H1 (cell line): ENCODE measurements around the gene PPP1R27. TPM values are rescaled to one million over a fixed set of nuclear protein-coding genes. Genes with fewer than 3 reads are reported as not detected.

Experiments used
- CTCF ChIA-PET: fragments of 300-600 bp; sonication (Branson Sonifier 250); formaldehyde crosslinking; loops from one replicate; lab custom pipeline; 2021; ENCODE audit not compliant: partially characterized antibody; lab: Charles Lee
- POLR2A ChIA-PET: fragments of 300-600 bp; sonication (Branson Sonifier 250); formaldehyde crosslinking; loops from one replicate; lab custom pipeline; 2021; ENCODE audit warnings: inconsistent platforms; ENCODE audit not compliant: partially characterized antibody; lab: Charles Lee
- DNase-seq, 2 experiments: peaks; one replicate each; pipeline versions ENCODE4 v3.0.0 to v3.0.0-alpha.2; 2010 to 2022; ENCODE audit warnings: low spot score in 2 of 2, low read depth in 1 of 2, mixed read lengths in 1 of 2
- FAIRE-seq: peaks from 2 replicates; lab custom pipeline; 2011; peaks lifted over from hg19 to GRCh38; lab: Jason Lieb, UNC
- H2AFZ ChIP-seq: 2 replicates; pipeline ENCODE4 v1.8.1; 2012; ENCODE audit warnings: low read length, inconsistent platforms
- H2AK5ac ChIP-seq: 2 replicates; pipeline ENCODE4 v1.6.1; 2013; ENCODE audit warnings: low read depth, low read length
- H2BK120ac ChIP-seq: replicated peaks from 2 replicates; pipeline ENCODE3; 2013; ENCODE audit warnings: low read depth, low read length, inconsistent platforms
- H2BK12ac ChIP-seq: 2 replicates; pipeline ENCODE4 v1.6.1; 2013; ENCODE audit warnings: low read depth, low read length
- H2BK15ac ChIP-seq: 2 replicates; pipeline ENCODE4 v1.6.1; 2013; ENCODE audit warnings: low read length
- H2BK20ac ChIP-seq: 2 replicates; pipeline ENCODE4 v1.6.1; 2013; ENCODE audit warnings: low read length
- H2BK5ac ChIP-seq: 2 replicates; pipeline ENCODE4 v1.6.1; 2013; ENCODE audit warnings: low read depth, low read length
- H3K14ac ChIP-seq: 2 replicates; pipeline ENCODE4 v1.6.1; 2013; ENCODE audit warnings: inconsistent platforms; ENCODE audit not compliant: insufficient read length
- H3K18ac ChIP-seq: 2 replicates; pipeline ENCODE4 v1.6.1; 2013; ENCODE audit warnings: low read length; ENCODE audit errors: extremely low read depth
- H3K23ac ChIP-seq: 2 replicates; pipeline ENCODE4 v1.6.1; 2013; ENCODE audit warnings: inconsistent platforms; ENCODE audit not compliant: insufficient read length
- H3K23me2 ChIP-seq: 2 replicates; pipeline ENCODE4 v1.6.1; 2013; ENCODE audit warnings: low read depth, low read length
- H3K27ac ChIP-seq: 2 replicates; pipeline ENCODE4 v1.6.1; 2011; ENCODE audit warnings: low read depth, low read length, inconsistent platforms
- H3K27me3 ChIP-seq, 4 experiments: replicated peaks in 1 of 4; 1 replicate in 1 of 4; 2 replicates in 3 of 4; pipeline versions ENCODE4 v1.6.1 to v1.8.1; 2011 to 2013; ENCODE audit warnings: low read length in 3 of 4, mild to moderate bottlenecking in 3 of 4, inconsistent platforms in 2 of 4, mixed read lengths in 2 of 4, moderate library complexity in 1 of 4; ENCODE audit not compliant: control insufficient read depth in 3 of 4, insufficient read depth in 3 of 4; ENCODE audit errors: extremely low read depth in 1 of 4
- H3K36me3 ChIP-seq, 4 experiments: 2 replicates each; pipeline versions ENCODE4 v1.6.1 to v1.8.1; 2011 to 2013; ENCODE audit warnings: mild to moderate bottlenecking in 4 of 4, low read length in 3 of 4, moderate library complexity in 2 of 4, control low read depth in 1 of 4, inconsistent platforms in 1 of 4; ENCODE audit not compliant: insufficient read depth in 4 of 4, control insufficient read depth in 2 of 4
- H3K4ac ChIP-seq: replicated peaks from 2 replicates; pipeline ENCODE3; 2013; ENCODE audit warnings: low read length, low read depth, mixed read lengths, inconsistent platforms; ENCODE audit not compliant: insufficient read length
- H3K4me1 ChIP-seq, 4 experiments: replicated peaks in 1 of 4; 1 replicate in 1 of 4; 2 replicates in 3 of 4; pipeline versions ENCODE4 v1.6.1 to v1.8.1; 2011 to 2013; ENCODE audit warnings: low read length in 3 of 4, inconsistent platforms in 2 of 4, mixed read lengths in 1 of 4; ENCODE audit not compliant: insufficient read depth in 4 of 4, control insufficient read depth in 3 of 4
- H3K4me2 ChIP-seq, 2 experiments: 2 replicates each; pipeline versions ENCODE4 v1.6.1 to v1.8.1; 2011 to 2013; ENCODE audit warnings: low read depth in 2 of 2, low read length in 2 of 2, control low read depth in 1 of 2, inconsistent platforms in 1 of 2, mild to moderate bottlenecking in 1 of 2; ENCODE audit not compliant: insufficient read depth in 1 of 2
- H3K4me3 ChIP-seq, 4 experiments: fragments of 200-600, 300-600 bp in 1 of 4; sonication (generic), shearing (Covaris generic), sonication (Bioruptor Twin) in 1 of 4; 2 replicates each; pipeline versions ENCODE4 v1.5.1 to v1.8.1; 2011 to 2016; ENCODE audit warnings: low read length in 4 of 4, low read depth in 3 of 4, control low read depth in 2 of 4, inconsistent platforms in 2 of 4, mild to moderate bottlenecking in 2 of 4, mixed read lengths in 1 of 4, moderate library complexity in 1 of 4; ENCODE audit not compliant: insufficient read depth in 2 of 4; ENCODE audit errors: extremely low read depth in 1 of 4
- H3K56ac ChIP-seq: replicated peaks from 2 replicates; pipeline ENCODE3; 2013; ENCODE audit warnings: low read depth, mild to moderate bottlenecking, mixed read lengths, low read length, inconsistent platforms; ENCODE audit not compliant: insufficient read length
- H3K79me1 ChIP-seq: 2 replicates; pipeline ENCODE4 v1.6.1; 2013; ENCODE audit warnings: low read depth, low read length, control low read depth
- H3K79me2 ChIP-seq, 2 experiments: 2 replicates each; pipeline versions ENCODE4 v1.6.1 to v1.8.1; 2012 to 2013; ENCODE audit warnings: low read length in 2 of 2, mild to moderate bottlenecking in 2 of 2, inconsistent platforms in 1 of 2; ENCODE audit not compliant: insufficient read depth in 2 of 2, control insufficient read depth in 1 of 2
- H3K9ac ChIP-seq, 4 experiments: replicated peaks in 1 of 4; 1 replicate in 1 of 4; 2 replicates in 3 of 4; pipeline versions ENCODE4 v1.6.1 to v1.8.1; 2011 to 2013; ENCODE audit warnings: low read depth in 3 of 4, low read length in 3 of 4, control low read depth in 2 of 4, mild to moderate bottlenecking in 2 of 4, moderate library complexity in 2 of 4, inconsistent platforms in 1 of 4; ENCODE audit errors: extremely low read depth in 1 of 4
- H3K9me3 ChIP-seq, 2 experiments: 2 replicates each; pipeline versions ENCODE4 v1.6.1 to v1.8.1; 2012 to 2013; ENCODE audit warnings: mild to moderate bottlenecking in 2 of 2, moderate library complexity in 2 of 2, control low read depth in 1 of 2, inconsistent platforms in 1 of 2, low read depth in 1 of 2, low read length in 1 of 2, mixed read lengths in 1 of 2; ENCODE audit not compliant: insufficient read depth in 2 of 2
- H4K20me1 ChIP-seq, 2 experiments: replicated peaks in 1 of 2; 2 replicates each; pipeline versions ENCODE3 to v1.8.1; 2011 to 2013; ENCODE audit warnings: inconsistent platforms in 2 of 2, low read length in 2 of 2, mild to moderate bottlenecking in 1 of 2; ENCODE audit not compliant: insufficient read depth in 2 of 2, control insufficient read depth in 1 of 2
- H4K5ac ChIP-seq: 2 replicates; pipeline ENCODE4 v1.6.1; 2013; ENCODE audit warnings: low read length, low read depth, mixed read lengths, inconsistent platforms; ENCODE audit not compliant: insufficient read length
- H4K8ac ChIP-seq: 2 replicates; pipeline ENCODE4 v1.8.0; 2013; ENCODE audit warnings: mild to moderate bottlenecking, moderate library complexity, low read length, inconsistent platforms; ENCODE audit not compliant: insufficient read depth; ENCODE audit errors: extremely low read depth
- H4K91ac ChIP-seq: replicated peaks from 2 replicates; pipeline ENCODE3; 2013; ENCODE audit warnings: low read length, mixed read lengths, inconsistent platforms; ENCODE audit not compliant: insufficient read length
- BCL11A ChIP-seq, 2 experiments: IDR thresholded peaks; one replicate each; pipeline ENCODE4 v1.6.1; 2011; ENCODE audit warnings: low read depth in 2 of 2, low read length in 2 of 2, mild to moderate bottlenecking in 2 of 2
- CTCF ChIP-seq, 3 experiments: IDR thresholded peaks; 1 replicate in 2 of 3; 2 replicates in 1 of 3; pipeline versions ENCODE4 v1.5.1 to v1.6.1; 2011; ENCODE audit warnings: low read length in 3 of 3, mild to moderate bottlenecking in 3 of 3, inconsistent platforms in 2 of 3, low read depth in 1 of 3, moderate library complexity in 1 of 3; ENCODE audit not compliant: insufficient read depth in 1 of 3; ENCODE audit errors: control extremely low read depth in 1 of 3
- KDM4A ChIP-seq: IDR thresholded peaks from one replicate; pipeline ENCODE4 v1.7.1; 2012; ENCODE audit warnings: low read depth, mild to moderate bottlenecking, moderate library complexity, low read length, inconsistent platforms; ENCODE audit not compliant: severe bottlenecking
- MAFK ChIP-seq: IDR thresholded peaks from 2 replicates; pipeline ENCODE4 v1.6.1; 2012; ENCODE audit warnings: low read depth, mild to moderate bottlenecking, improper control_type of control experiment, low read length
- POU5F1 ChIP-seq: IDR thresholded peaks from 2 replicates; pipeline ENCODE4 v1.6.1; 2011; ENCODE audit warnings: low read depth, mild to moderate bottlenecking, low read length, moderate library complexity
- RAD21 ChIP-seq, 2 experiments: IDR thresholded peaks in 1 of 2; conservative IDR thresholded peaks in 1 of 2; 2 replicates each; pipeline ENCODE4 v1.6.1; 2011; ENCODE audit warnings: low read depth in 2 of 2, low read length in 2 of 2, improper control_type of control experiment in 1 of 2, inconsistent platforms in 1 of 2, mild to moderate bottlenecking in 1 of 2, moderate library complexity in 1 of 2
- SRF ChIP-seq: IDR thresholded peaks from 2 replicates; pipeline ENCODE4 v1.6.1; 2011; ENCODE audit warnings: mild to moderate bottlenecking, low read depth, low read length, moderate library complexity
- SUZ12 ChIP-seq: fragments of 200-600 bp; sonication (generic); IDR thresholded peaks from 2 replicates; pipeline ENCODE4 v1.6.1; 2012; ENCODE audit warnings: mild to moderate bottlenecking, inconsistent platforms, low read length, moderate library complexity, mixed read lengths
- TAF1 ChIP-seq: IDR thresholded peaks from 2 replicates; pipeline ENCODE4 v1.6.1; 2011; ENCODE audit warnings: mild to moderate bottlenecking, low read depth, low read length
- TCF12 ChIP-seq: IDR thresholded peaks from 2 replicates; pipeline ENCODE4 v1.6.1; 2011; ENCODE audit warnings: low read depth, mild to moderate bottlenecking, low read length
- TEAD4 ChIP-seq: IDR thresholded peaks from 2 replicates; pipeline ENCODE4 v1.6.1; 2012; ENCODE audit warnings: low read depth, low read length, inconsistent platforms, mixed read lengths
- WGBS, 2 experiments: shearing (Covaris generic) in 1 of 2; methylation state at CpG; one replicate each; pipeline versions ENCODE4 v1.1.6 to v1.1.7; 2013 to 2015; ENCODE audit warnings: low lambda C conversion rate in 2 of 2, mixed read lengths in 2 of 2, inconsistent platforms in 1 of 2, low coverage in 1 of 2, missing lambda C conversion rate in 1 of 2; ENCODE audit not compliant: insufficient replicate concordance in 2 of 2, insufficient coverage in 1 of 2, insufficient read length in 1 of 2; ENCODE audit errors: extremely low coverage in 1 of 2, missing lambda C conversion rate in 1 of 2; 5-methylcytosine and 5-hydroxymethylcytosine counted together
- polyA plus RNA-seq, 7 experiments: library from polyadenylated mRNA; depleted of rRNA in 3 of 7; stranded (reverse) in 5 of 7; unstranded in 2 of 7; fragments of >200 nt in 5 of 7; fragments of 200-250 nt in 2 of 7; gene quantifications; 1 replicate in 5 of 7; 2 replicates in 1 of 7; 4 replicates in 1 of 7; pipeline versions ENCODE4 v1.2.1 to v1.2.3, GENCODE V29; 2011 to 2013; ENCODE audit warnings: missing spikeins in 2 of 7, mixed read lengths in 2 of 7
- total RNA-seq: library from RNA; stranded (reverse); fragmentation: NEBNext Ultra II Directional; extraction: Animal tissue kit (Norgen Biotek cat#: 25700); gene quantifications from 2 replicates; pipeline ENCODE4 v1.2.1, GENCODE V29; 2021

The PPP1R27 gene
- total and polyA plus RNA-seq, 2 of the 8 experiments (the other 6 are each of a cell fraction or from before 2014, with no cell fraction given) = 0.27 TPM; not detected in 1

GRCh38 chr17:81852237-81852636 is 17.4 kb upstream of the PPP1R27 start:
- H3K4me1 ChIP-seq = no peaks in the 10 kb centered on the region
- peaks cover 0 to 1% of the 10 kb centered on the region in 2 experiments; a peak in 2 of 4 replicates for H3K79me2 ChIP-seq
- TF ChIP-seq RAD21 (IDR thresholded peaks at IDR 0.05 in 1 of 2, conservative IDR thresholded peaks at IDR 0.05 in 1 of 2; ENCODE audit: low read depth in 2 of 2, low read length in 2 of 2) = no peak
- TF ChIP-seq BCL11A (IDR thresholded peaks at IDR 0.05; ENCODE audit: low read depth in 2 of 2, low read length in 2 of 2) = no peak
- TF ChIP-seq SUZ12 = no peak
- no peak for TF ChIP-seq TCF12
- TF ChIP-seq CTCF (IDR thresholded peaks at IDR 0.05; ENCODE audit: control extremely low read depth in 1 of 3, insufficient read depth in 1 of 3, low read depth in 1 of 3, low read length in 3 of 3) = no peak
- TF ChIP-seq TEAD4 = no peak
- TF ChIP-seq SRF = no peak
- TF ChIP-seq POU5F1 = no peak
- TF ChIP-seq MAFK = no peak
- TF ChIP-seq TAF1 = no peak
- TF ChIP-seq KDM4A = no peak

More at GRCh38 chr17:81852237-81852636, 17.4 kb upstream of the PPP1R27 start:
- H2BK15ac ChIP-seq = no peak overlapping the region
- peaks cover 5 to 13% of the 10 kb centered on the region in 2 experiments for H4K20me1 ChIP-seq
- H3K79me1 ChIP-seq = peaks cover 5% of the 10 kb centered on the region
- POLR2A ChIA-PET = interaction anchor here (0.6 to 2.4 kb wide), 7 partner anchors 9 to 157 kb away, joined by 3 to 15 read pairs (median 5); partner anchors contain the start of gene P4HB
- no peak overlapping the region for H2BK120ac ChIP-seq
- no peak overlapping the region for H2BK20ac ChIP-seq
- no peak overlapping the region for H3K4me3 ChIP-seq
- H3K18ac ChIP-seq = no peak overlapping the region
- no peak overlapping the region for H3K23ac ChIP-seq
- CTCF ChIA-PET = interaction anchor here (0.9 to 3.6 kb wide), 8 partner anchors 9 to 131 kb away, joined by 3 to 21 read pairs (median 4); no protein-coding TSS in a partner anchor
- H4K8ac ChIP-seq = no peak overlapping the region
- no peak overlapping the region for H3K27ac ChIP-seq
- no peak overlapping the region for H4K5ac ChIP-seq
- no peak overlapping the region for H4K91ac ChIP-seq
- H2BK12ac ChIP-seq = no peak overlapping the region
- H2BK5ac ChIP-seq = no peak overlapping the region
- no peaks in the 10 kb centered on the region for H3K9me3 ChIP-seq
- no peak overlapping the region for H3K4me2 ChIP-seq
- FAIRE-seq = no peak
- no peak overlapping the region for H3K9ac ChIP-seq
- H3K56ac ChIP-seq = no peak overlapping the region
- H3K27me3 ChIP-seq = no peaks in the 10 kb centered on the region; a peak in 1 of 7 replicates
- no peak overlapping the region for H2AK5ac ChIP-seq
- no peak overlapping the region for H3K4ac ChIP-seq
- H3K36me3 ChIP-seq = peaks cover 18 to 50% (median 29%) of the 10 kb centered on the region in 4 experiments; a peak in 6 of 8 replicates
- 94% methylated on average over 11 of the region's 12 CpGs; no CpG with 5 or more reads in 1 of the 2 experiments for WGBS, 2 experiments
- no peak overlapping the region for H3K14ac ChIP-seq
- H2AFZ ChIP-seq = no peak overlapping the region
- H3K23me2 ChIP-seq = no peaks in the 10 kb centered on the region
- DNase-seq = no peak
